Suprapubic skin (tissue), 4 donors: ENCODE results near the gene SNRPB.

Experiments
- EP300 ChIP-seq: sonication (generic); formaldehyde crosslinking; IDR thresholded peaks from one replicate; pipeline ENCODE4 v1.6.1; 2017; ENCODE audit warnings: antibody characterized with exemption
- POLR2A ChIP-seq, 2 donors: fragments of 450-650 bp; IDR thresholded peaks; one replicate each; pipeline ENCODE4 v1.6.1; 2017; ENCODE audit warnings: antibody characterized with exemption in 2 of 2, mild to moderate bottlenecking in 2 of 2, moderate library complexity in 2 of 2
- POLR2AphosphoS5 ChIP-seq, 3 donors: sonication (generic); formaldehyde crosslinking; IDR thresholded peaks; one replicate each; pipeline ENCODE4 v1.6.1; 2017; ENCODE audit warnings: antibody characterized with exemption in 3 of 3
- TF ChIP-seq, protein P1 (sequence below), 2 donors: fragments of 200-600 bp in 1 of 2; fragments of 450-650 bp in 1 of 2; sonication (generic) in 1 of 2; IDR thresholded peaks; one replicate each; pipeline ENCODE4 v1.5.1; 2016 to 2019; ENCODE audit warnings: antibody characterized with exemption in 2 of 2, mild to moderate bottlenecking in 1 of 2, moderate library complexity in 1 of 2

GRCh38 chr20:2417213-2417541 lies 53.4 kb downstream of the SNRPB start:
- TF ChIP-seq, protein P1, sequence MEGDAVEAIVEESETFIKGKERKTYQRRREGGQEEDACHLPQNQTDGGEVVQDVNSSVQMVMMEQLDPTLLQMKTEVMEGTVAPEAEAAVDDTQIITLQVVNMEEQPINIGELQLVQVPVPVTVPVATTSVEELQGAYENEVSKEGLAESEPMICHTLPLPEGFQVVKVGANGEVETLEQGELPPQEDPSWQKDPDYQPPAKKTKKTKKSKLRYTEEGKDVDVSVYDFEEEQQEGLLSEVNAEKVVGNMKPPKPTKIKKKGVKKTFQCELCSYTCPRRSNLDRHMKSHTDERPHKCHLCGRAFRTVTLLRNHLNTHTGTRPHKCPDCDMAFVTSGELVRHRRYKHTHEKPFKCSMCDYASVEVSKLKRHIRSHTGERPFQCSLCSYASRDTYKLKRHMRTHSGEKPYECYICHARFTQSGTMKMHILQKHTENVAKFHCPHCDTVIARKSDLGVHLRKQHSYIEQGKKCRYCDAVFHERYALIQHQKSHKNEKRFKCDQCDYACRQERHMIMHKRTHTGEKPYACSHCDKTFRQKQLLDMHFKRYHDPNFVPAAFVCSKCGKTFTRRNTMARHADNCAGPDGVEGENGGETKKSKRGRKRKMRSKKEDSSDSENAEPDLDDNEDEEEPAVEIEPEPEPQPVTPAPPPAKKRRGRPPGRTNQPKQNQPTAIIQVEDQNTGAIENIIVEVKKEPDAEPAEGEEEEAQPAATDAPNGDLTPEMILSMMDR (IDR thresholded peaks at IDR 0.05): no peak
- TF ChIP-seq POLR2AphosphoS5 (IDR thresholded peaks at IDR 0.05): no peak
- no peak for TF ChIP-seq POLR2A (IDR thresholded peaks at IDR 0.05)
- TF ChIP-seq EP300: no peak
